Astrocyte (in vitro differentiated cells and primary cell): ENCODE measurements around the gene C21orf91. TPM values are rescaled to one million over a fixed set of nuclear protein-coding genes. Genes with fewer than 3 reads are reported as not detected.

ENCODE experiments used
- DNase-seq: peaks from one replicate; pipeline ENCODE4 v3.0.0-alpha.2; 2010; ENCODE audit warnings: low read depth
- FAIRE-seq: peaks from 2 replicates; lab custom pipeline; 2011; peaks lifted over from hg19 to GRCh38; lab: Jason Lieb, UNC
- H2AFZ ChIP-seq: 2 replicates; pipeline ENCODE4 v1.6.0; 2012; ENCODE audit warnings: low read depth, low read length, inconsistent platforms
- H3K27ac ChIP-seq: 2 replicates; pipeline ENCODE4 v1.5.1; 2011; ENCODE audit warnings: low read depth, low read length, inconsistent platforms
- H3K27me3 ChIP-seq: 2 replicates; pipeline ENCODE4 v1.6.0; 2011; ENCODE audit warnings: low read length, inconsistent platforms; ENCODE audit not compliant: insufficient read depth
- H3K36me3 ChIP-seq: 2 replicates; pipeline ENCODE4 v1.5.1; 2011; ENCODE audit warnings: low read length, inconsistent platforms; ENCODE audit not compliant: insufficient read depth
- H3K4me1 ChIP-seq: 2 replicates; pipeline ENCODE4 v1.5.1; 2011; ENCODE audit warnings: low read length, inconsistent platforms; ENCODE audit not compliant: insufficient read depth
- H3K4me2 ChIP-seq: 2 replicates; pipeline ENCODE4 v1.6.0; 2012; ENCODE audit warnings: low read length, inconsistent platforms
- H3K4me3 ChIP-seq: 2 replicates; pipeline ENCODE4 v1.5.1; 2011; ENCODE audit warnings: low read depth, mild to moderate bottlenecking, low read length, inconsistent platforms; ENCODE audit not compliant: insufficient read depth
- H3K79me2 ChIP-seq: 2 replicates; pipeline ENCODE4 v1.6.0; 2012; ENCODE audit warnings: mild to moderate bottlenecking, low read length, inconsistent platforms; ENCODE audit not compliant: insufficient read depth
- H3K9ac ChIP-seq: 2 replicates; pipeline ENCODE4 v1.6.0; 2012; ENCODE audit warnings: mild to moderate bottlenecking, low read length, inconsistent platforms
- H3K9me3 ChIP-seq: 2 replicates; pipeline ENCODE4 v1.5.1; 2012; ENCODE audit warnings: low read depth, mild to moderate bottlenecking, low read length, inconsistent platforms; ENCODE audit not compliant: insufficient read depth
- H4K20me1 ChIP-seq: 2 replicates; pipeline ENCODE4 v1.6.0; 2012; ENCODE audit warnings: low read length, inconsistent platforms; ENCODE audit not compliant: insufficient read depth
- H3K27ac Mint-ChIP-seq: one replicate; pipeline ENCODE4 v1.8.0; 2021; ENCODE audit warnings: mild to moderate bottlenecking, mixed read lengths; ENCODE audit not compliant: unreplicated experiment
- H3K27me3 Mint-ChIP-seq: one replicate; pipeline ENCODE4 v1.8.0; 2021; ENCODE audit warnings: low read depth, mixed read lengths; ENCODE audit not compliant: unreplicated experiment
- H3K36me3 Mint-ChIP-seq: one replicate; pipeline ENCODE4 v1.8.0; 2021; ENCODE audit warnings: low read depth, mixed read lengths; ENCODE audit not compliant: unreplicated experiment
- H3K4me1 Mint-ChIP-seq: one replicate; pipeline ENCODE4 v1.8.0; 2021; ENCODE audit warnings: low read depth, mixed read lengths; ENCODE audit not compliant: unreplicated experiment
- H3K4me3 Mint-ChIP-seq: one replicate; pipeline ENCODE4 v1.8.0; 2021; ENCODE audit warnings: mild to moderate bottlenecking, moderate library complexity, mixed read lengths; ENCODE audit not compliant: unreplicated experiment
- H3K9me3 Mint-ChIP-seq: one replicate; pipeline ENCODE4 v1.8.0; 2021; ENCODE audit warnings: mild to moderate bottlenecking, mixed read lengths; ENCODE audit not compliant: unreplicated experiment
- CTCF ChIP-seq: IDR thresholded peaks from 2 replicates; pipeline ENCODE4 v1.5.1; 2011; ENCODE audit warnings: low read depth, mild to moderate bottlenecking, inconsistent platforms, low read length, moderate library complexity; ENCODE audit not compliant: insufficient read depth
- EZH2 ChIP-seq: IDR thresholded peaks from 2 replicates; pipeline ENCODE4 v1.6.1; 2012; ENCODE audit warnings: mild to moderate bottlenecking, low read length, inconsistent platforms; ENCODE audit not compliant: insufficient read depth
- total RNA-seq: library from RNA; stranded (reverse); gene quantifications from 2 replicates; pipeline ENCODE4 v1.2.1, GENCODE V29; 2021

Gene C21orf91
- total RNA-seq, 1 donor from 2014 or later = 31.9 TPM

GRCh38 chr21:17789069-17789468 lies 30.1 kb downstream of the C21orf91 start:
- no peaks in the 10 kb centered on the region for H3K79me2 ChIP-seq
- no peak overlapping the region for H3K4me3 ChIP-seq
- no peak for TF ChIP-seq CTCF
- no peak for TF ChIP-seq EZH2
- peaks cover 3% of the 10 kb centered on the region for H3K9me3 Mint-ChIP-seq
- peaks cover 8% of the 10 kb centered on the region for H3K4me1 Mint-ChIP-seq
- no peak overlapping the region for H3K27ac Mint-ChIP-seq
- H4K20me1 ChIP-seq = no peaks in the 10 kb centered on the region
- no peaks in the 10 kb centered on the region for H3K9me3 ChIP-seq
- no peaks in the 10 kb centered on the region for H3K4me1 ChIP-seq
- H3K4me2 ChIP-seq = no peak overlapping the region
- DNase-seq (no peak), FAIRE-seq (no peak)
- no peak overlapping the region for H3K9ac ChIP-seq
- H3K27me3 Mint-ChIP-seq = no peaks in the 10 kb centered on the region
- H3K27me3 ChIP-seq = no peaks in the 10 kb centered on the region
- no peak overlapping the region for H3K4me3 Mint-ChIP-seq
- peaks cover 42% of the 10 kb centered on the region for H3K36me3 Mint-ChIP-seq
- H3K36me3 ChIP-seq = peaks cover 3% of the 10 kb centered on the region
- H2AFZ ChIP-seq = no peak overlapping the region
- H3K27ac ChIP-seq = no peak overlapping the region

- no peak overlapping the region for H3K27ac Mint-ChIP-seq
- no peak overlapping the region for H3K4me2 ChIP-seq
- H3K36me3 Mint-ChIP-seq = peaks cover 50% of the 10 kb centered on the region
- no peaks in the 10 kb centered on the region for H3K9me3 ChIP-seq
- H3K9ac ChIP-seq = no peak overlapping the region
- H4K20me1 ChIP-seq = no peaks in the 10 kb centered on the region
- no peaks in the 10 kb centered on the region for H3K36me3 ChIP-seq
- TF ChIP-seq CTCF (no peak), EZH2 (no peak)
- peaks cover 8% of the 10 kb centered on the region for H3K4me1 Mint-ChIP-seq
- no peaks in the 10 kb centered on the region for H3K27me3 ChIP-seq
- no peak overlapping the region for H3K27ac ChIP-seq
- H3K4me3 ChIP-seq = no peak overlapping the region
- H3K4me3 Mint-ChIP-seq = no peak overlapping the region
- H3K27me3 Mint-ChIP-seq = no peaks in the 10 kb centered on the region
- H2AFZ ChIP-seq = no peak overlapping the region
- no peak for DNase-seq
- H3K79me2 ChIP-seq = no peaks in the 10 kb centered on the region
- no peaks in the 10 kb centered on the region for H3K4me1 ChIP-seq
- H3K9me3 Mint-ChIP-seq = peaks cover 3% of the 10 kb centered on the region
- FAIRE-seq = no peak
Measured at GRCh38 chr21:17786851-17787181, 32.3 kb downstream of the C21orf91 start.

GRCh38 chr21:17786071-17786850 lies 32.9 kb downstream of the C21orf91 start:
- Histone ChIP-seq H3K9me3 (no peaks in the 10 kb centered on the region), H3K4me1 (no peaks in the 10 kb centered on the region), H3K36me3 (no peaks in the 10 kb centered on the region), H2AFZ (no peak overlapping the region), H3K4me2 (no peak overlapping the region), H3K9ac (no peak overlapping the region), H3K79me2 (no peaks in the 10 kb centered on the region), H3K27me3 (no peaks in the 10 kb centered on the region), H4K20me1 (no peaks in the 10 kb centered on the region), H3K27ac (no peak overlapping the region), H3K4me3 (no peak overlapping the region)
- peaks cover 8% of the 10 kb centered on the region for H3K4me1 Mint-ChIP-seq
- peaks cover 47% of the 10 kb centered on the region for H3K36me3 Mint-ChIP-seq
- H3K27me3 Mint-ChIP-seq = no peaks in the 10 kb centered on the region
- FAIRE-seq = no peak
- TF ChIP-seq CTCF (no peak), EZH2 (no peak)
- no peak overlapping the region for H3K27ac Mint-ChIP-seq
- peaks cover 3% of the 10 kb centered on the region for H3K9me3 Mint-ChIP-seq
- no peak for DNase-seq
- no peak overlapping the region for H3K4me3 Mint-ChIP-seq
